GM13977 (cell line): ENCODE data around the gene SCAPER.

ENCODE experiments used
- DNase-seq: peaks from one replicate; pipeline ENCODE4 v3.0.0; 2012; ENCODE audit warnings: low spot score
- in situ Hi-C: fragments of 300-500 bp; cut with MboI; formaldehyde crosslinking; loops from one replicate; pipeline ENCODE4 v1.12.0; 2022; ENCODE audit warnings: low sequenced_read_pairs, low pct_unique_long_range_greater_than_20kb, mixed read lengths, inconsistent platforms; ENCODE audit not compliant: unreplicated experiment
- TF ChIP-seq, protein P1 (sequence below): IDR thresholded peaks from 2 replicates; pipeline ENCODE4 v1.5.1; 2012; ENCODE audit warnings: mild to moderate bottlenecking, control low read depth; ENCODE audit not compliant: insufficient read depth; ENCODE audit errors: extremely low read depth, missing control alignments

The SCAPER gene

DNA sequence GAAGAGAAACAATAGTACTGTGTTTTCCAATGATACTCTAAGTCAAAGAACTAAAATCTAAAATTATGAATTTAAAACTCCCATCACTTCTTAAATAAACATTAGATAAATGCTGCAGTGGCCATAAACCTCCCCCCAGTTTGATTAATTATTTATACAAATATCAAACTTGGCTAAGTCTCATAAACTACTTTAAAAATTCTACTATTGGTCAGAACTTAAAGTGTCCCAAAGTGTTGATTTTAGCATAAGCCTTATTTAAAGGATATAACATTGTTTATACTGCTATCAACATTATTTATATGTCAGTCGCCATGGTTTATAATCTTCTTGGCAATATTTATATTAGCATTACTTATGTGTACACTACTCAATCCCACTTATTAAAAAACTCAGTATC, 132.4 kb downstream of the SCAPER start:
- DNase-seq: no peak
- in situ Hi-C loops: no loop called here
- TF ChIP-seq, protein P1, sequence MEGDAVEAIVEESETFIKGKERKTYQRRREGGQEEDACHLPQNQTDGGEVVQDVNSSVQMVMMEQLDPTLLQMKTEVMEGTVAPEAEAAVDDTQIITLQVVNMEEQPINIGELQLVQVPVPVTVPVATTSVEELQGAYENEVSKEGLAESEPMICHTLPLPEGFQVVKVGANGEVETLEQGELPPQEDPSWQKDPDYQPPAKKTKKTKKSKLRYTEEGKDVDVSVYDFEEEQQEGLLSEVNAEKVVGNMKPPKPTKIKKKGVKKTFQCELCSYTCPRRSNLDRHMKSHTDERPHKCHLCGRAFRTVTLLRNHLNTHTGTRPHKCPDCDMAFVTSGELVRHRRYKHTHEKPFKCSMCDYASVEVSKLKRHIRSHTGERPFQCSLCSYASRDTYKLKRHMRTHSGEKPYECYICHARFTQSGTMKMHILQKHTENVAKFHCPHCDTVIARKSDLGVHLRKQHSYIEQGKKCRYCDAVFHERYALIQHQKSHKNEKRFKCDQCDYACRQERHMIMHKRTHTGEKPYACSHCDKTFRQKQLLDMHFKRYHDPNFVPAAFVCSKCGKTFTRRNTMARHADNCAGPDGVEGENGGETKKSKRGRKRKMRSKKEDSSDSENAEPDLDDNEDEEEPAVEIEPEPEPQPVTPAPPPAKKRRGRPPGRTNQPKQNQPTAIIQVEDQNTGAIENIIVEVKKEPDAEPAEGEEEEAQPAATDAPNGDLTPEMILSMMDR: no peak

DNA sequence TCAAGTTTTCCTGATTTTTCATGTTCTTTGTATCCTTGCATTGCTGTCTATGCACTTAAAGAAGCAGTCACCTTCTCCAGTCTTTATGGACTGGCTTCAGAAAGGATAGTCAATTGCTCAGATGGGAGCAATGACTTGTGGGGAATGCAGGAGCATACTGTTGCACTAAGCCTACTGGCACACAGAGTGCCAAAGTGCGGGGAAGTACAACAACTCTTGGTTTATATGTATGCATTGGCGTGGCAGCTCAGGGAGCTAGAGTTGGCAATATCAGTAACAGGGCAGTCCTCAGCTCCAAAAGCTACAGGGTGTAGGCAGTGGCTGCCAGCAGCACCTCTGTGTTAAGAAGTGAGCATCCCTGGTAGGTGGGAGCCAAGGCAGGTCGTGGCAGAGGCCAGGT, 141.1 kb downstream of the SCAPER start:
- no peak for DNase-seq
- TF ChIP-seq, protein P1: no peak
- in situ Hi-C loops: no loop called here

DNA sequence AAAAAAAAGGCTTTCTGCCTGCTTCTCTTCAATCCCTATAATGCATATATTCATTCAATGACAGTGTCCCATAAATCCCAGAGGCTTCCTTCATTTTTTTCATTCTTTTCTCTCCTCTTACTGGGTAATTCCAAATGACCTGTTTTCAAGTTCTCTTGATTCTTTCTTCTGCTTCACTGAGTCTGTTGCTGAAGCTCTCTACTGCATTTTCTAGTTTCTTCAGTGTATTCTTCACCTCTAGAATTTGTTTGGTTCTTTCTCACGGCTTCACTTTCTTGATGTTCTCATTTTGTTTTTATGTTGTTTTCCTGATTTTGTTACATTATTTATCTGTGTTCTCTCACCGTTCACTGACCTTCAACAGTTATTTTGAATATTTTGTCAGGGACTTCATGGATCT, 141.6 kb downstream of the SCAPER start:
- in situ Hi-C loops: no loop called here
- TF ChIP-seq, protein P1: no peak
- DNase-seq: no peak

DNA sequence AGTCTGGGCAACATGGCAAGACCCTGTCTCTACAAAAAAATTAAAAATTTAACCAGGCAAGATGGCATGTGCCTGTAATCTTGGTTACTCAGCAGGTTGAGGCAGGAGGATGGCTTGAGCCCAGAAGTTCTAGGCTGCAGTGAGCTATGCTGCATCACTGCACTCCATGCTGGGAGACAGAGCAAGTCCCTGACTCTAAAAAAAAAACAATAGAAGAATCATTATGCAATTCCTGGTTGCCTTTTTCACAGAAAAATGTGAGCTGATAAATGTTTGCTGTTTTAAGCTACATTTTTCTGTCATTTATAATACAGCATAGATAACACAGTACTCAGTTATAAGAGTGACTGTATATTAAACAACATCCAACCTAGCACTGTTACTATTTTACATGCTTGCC, 148.8 kb downstream of the SCAPER start:
- in situ Hi-C loops: no loop called here
- TF ChIP-seq, protein P1: no peak
- no peak for DNase-seq

DNA sequence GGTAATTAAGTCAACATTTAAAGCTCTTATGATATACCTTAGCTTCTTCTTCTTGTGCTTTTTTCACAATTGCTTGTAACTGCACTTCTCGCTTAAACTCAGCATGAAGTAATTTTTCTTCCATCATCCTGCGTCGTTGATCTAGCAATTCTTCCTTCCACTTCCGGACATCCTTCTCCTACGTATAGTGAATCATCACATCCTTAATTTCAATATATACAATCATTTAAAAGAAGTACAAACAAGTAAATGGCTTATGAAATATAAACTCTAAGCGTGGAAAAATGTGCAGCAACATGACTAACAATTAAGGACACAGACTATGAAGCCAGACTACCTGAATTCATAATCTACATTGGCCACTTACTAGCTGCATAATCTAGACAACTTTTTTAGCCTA, 151.4 kb downstream of the SCAPER start:
- no peak for DNase-seq
- in situ Hi-C loops: no loop called here
- TF ChIP-seq, protein P1: no peak

DNA sequence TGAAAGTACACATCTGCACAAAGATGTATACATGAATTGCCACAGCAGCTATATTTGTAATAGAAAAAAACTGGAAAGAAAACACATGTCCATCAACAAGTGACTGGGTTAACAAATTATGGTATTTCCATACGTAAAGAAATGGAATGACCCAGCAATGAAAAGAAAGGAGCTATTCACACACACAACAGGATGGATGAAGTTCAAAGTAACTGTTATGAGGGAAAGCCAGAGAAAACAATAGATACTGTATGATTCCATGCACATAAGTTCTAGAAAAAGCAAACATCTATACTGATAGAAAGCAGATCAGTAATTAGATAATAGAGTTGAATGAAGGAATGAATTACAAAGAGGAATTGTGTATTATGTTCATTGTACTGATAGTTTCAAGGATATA, 152.0 kb downstream of the SCAPER start:
- in situ Hi-C loops: no loop called here
- TF ChIP-seq, protein P1: no peak
- no peak for DNase-seq

DNA sequence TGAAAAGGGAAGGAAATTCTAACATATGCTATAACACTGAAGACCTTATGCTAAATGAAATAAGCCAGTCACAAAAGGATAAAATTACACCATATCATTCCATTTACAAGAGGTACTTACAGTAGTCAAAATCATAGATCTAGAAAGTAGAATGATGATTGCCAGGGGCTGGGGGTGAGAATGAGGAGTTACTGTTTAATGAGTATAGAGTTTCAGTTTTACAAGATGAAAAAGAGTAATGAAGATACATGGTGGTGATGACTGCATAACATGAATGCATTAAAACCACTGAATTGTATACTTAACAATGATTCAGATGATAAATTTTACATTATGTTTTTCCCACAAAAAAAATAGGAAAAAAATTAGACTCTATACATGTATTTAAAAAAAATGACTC, 152.6 kb downstream of the SCAPER start:
- DNase-seq: no peak
- TF ChIP-seq, protein P1: no peak
- in situ Hi-C loops: no loop called here
